ENCODE measurements around the gene SMIM13. TPM values are rescaled to one million over a fixed set of nuclear protein-coding genes. Genes with fewer than 3 reads are reported as not detected.

Gene SMIM13
- polyA plus RNA-seq, 1 donor (not counting 4 experiments of a cell fraction or from before 2014, with no cell fraction given) = 7.7 TPM

- Histone ChIP-seq H3K9me1 (ENCODE audit: control insufficient read depth, extremely low read depth, insufficient read depth, low read length) (no peaks in the 10 kb centered on the region), H3K4me2 (ENCODE audit: control insufficient read depth, extremely low read depth, insufficient read depth, low read depth, low read length) (peak overlapping the region; percentile 41), H3K27me3 (ENCODE audit: control insufficient read depth, extremely low read depth, insufficient read depth, low read length) (no peaks in the 10 kb centered on the region), H3K36me3 (ENCODE audit: control insufficient read depth in 2 of 2, extremely low read depth in 1 of 2, insufficient read depth in 2 of 2, low read length in 2 of 2) (no peaks in the 10 kb centered on the region), H3K27ac (ENCODE audit: control insufficient read depth, insufficient read depth, low read length) (no peak overlapping the region), H3K9me3 (ENCODE audit: control insufficient read depth, low read depth, low read length) (no peaks in the 10 kb centered on the region), H4K20me1 (ENCODE audit: control insufficient read depth, extremely low read depth, insufficient read depth, low read length) (no peaks in the 10 kb centered on the region), H3K4me1 (ENCODE audit: control insufficient read depth, extremely low read depth, insufficient read depth, low read length) (peaks cover 16% of the 10 kb centered on the region), H3K9ac (ENCODE audit: control insufficient read depth, extremely low read depth, insufficient read depth, low read length) (no peak overlapping the region), H3K79me2 (ENCODE audit: control insufficient read depth, insufficient read depth, low read length) (no peaks in the 10 kb centered on the region), H2AFZ (ENCODE audit: control insufficient read depth, low read length) (peak overlapping the region; percentile 80), H3K4me3 (ENCODE audit: control insufficient read depth in 2 of 3, extremely low read depth in 1 of 3, insufficient read depth in 2 of 3, low read depth in 1 of 3, low read length in 3 of 3) (no peak overlapping the region)
- no peak for DNase-seq (ENCODE audit: low read depth, low spot score)
- no peak for TF ChIP-seq CTCF (optimal IDR thresholded peaks at IDR 0.05 in 1 of 3, IDR thresholded peaks at IDR 0.05 in 1 of 3, conservative IDR thresholded peaks at IDR 0.05 in 1 of 3; ENCODE audit: extremely low read depth in 1 of 3, insufficient read depth in 2 of 3, low read length in 3 of 3)
- no peak for TF ChIP-seq EZH2 (IDR thresholded peaks at IDR 0.05; ENCODE audit: low read length)
- peak; percentile 46 for FAIRE-seq
- dilution Hi-C loops (cut with MboI; ENCODE audit: extremely low pct_ligation_motif_present, low sequenced_read_pairs) = no loop called here
Measured at GRCh38 chr6:11076540-11076939, 17.1 kb upstream of the SMIM13 start.

GRCh38 chr6:11078266-11078665 is 15.4 kb upstream of the SMIM13 start:
- Histone ChIP-seq H3K27ac (ENCODE audit: control insufficient read depth, insufficient read depth, low read length) (no peak overlapping the region), H4K20me1 (ENCODE audit: control insufficient read depth, extremely low read depth, insufficient read depth, low read length) (no peaks in the 10 kb centered on the region), H3K27me3 (ENCODE audit: control insufficient read depth, extremely low read depth, insufficient read depth, low read length) (no peaks in the 10 kb centered on the region), H2AFZ (ENCODE audit: control insufficient read depth, low read length) (no peak overlapping the region), H3K9me3 (ENCODE audit: control insufficient read depth, low read depth, low read length) (no peaks in the 10 kb centered on the region), H3K79me2 (ENCODE audit: control insufficient read depth, insufficient read depth, low read length) (no peaks in the 10 kb centered on the region), H3K4me1 (ENCODE audit: control insufficient read depth, extremely low read depth, insufficient read depth, low read length) (peaks cover 16% of the 10 kb centered on the region), H3K4me3 (ENCODE audit: control insufficient read depth in 2 of 3, extremely low read depth in 1 of 3, insufficient read depth in 2 of 3, low read depth in 1 of 3, low read length in 3 of 3) (no peak overlapping the region), H3K4me2 (ENCODE audit: control insufficient read depth, extremely low read depth, insufficient read depth, low read depth, low read length) (no peak overlapping the region), H3K9me1 (ENCODE audit: control insufficient read depth, extremely low read depth, insufficient read depth, low read length) (no peaks in the 10 kb centered on the region), H3K9ac (ENCODE audit: control insufficient read depth, extremely low read depth, insufficient read depth, low read length) (no peak overlapping the region), H3K36me3 (ENCODE audit: control insufficient read depth in 2 of 2, extremely low read depth in 1 of 2, insufficient read depth in 2 of 2, low read length in 2 of 2) (no peaks in the 10 kb centered on the region)
- no peak for FAIRE-seq
- TF ChIP-seq EZH2 (IDR thresholded peaks at IDR 0.05; ENCODE audit: low read length) (no peak), CTCF (optimal IDR thresholded peaks at IDR 0.05 in 1 of 3, IDR thresholded peaks at IDR 0.05 in 1 of 3, conservative IDR thresholded peaks at IDR 0.05 in 1 of 3; ENCODE audit: extremely low read depth in 1 of 3, insufficient read depth in 2 of 3, low read length in 3 of 3) (no peak)
- dilution Hi-C loops (cut with MboI; ENCODE audit: extremely low pct_ligation_motif_present, low sequenced_read_pairs) = no loop called here
- no peak for DNase-seq (ENCODE audit: low read depth, low spot score)

Measured in keratinocyte (primary cell).